ENCODE measurements around the gene WIPF2. TPM values are rescaled to one million over a fixed set of nuclear protein-coding genes. Genes with fewer than 3 reads are reported as not detected.
A peak's percentile ranks its signal among the peaks of the same experiment; 100 is the strongest.

The WIPF2 gene
- total RNA-seq, 4 donors from 2014 or later: 4.9 to 34.3 (median 8.6) TPM

DNA sequence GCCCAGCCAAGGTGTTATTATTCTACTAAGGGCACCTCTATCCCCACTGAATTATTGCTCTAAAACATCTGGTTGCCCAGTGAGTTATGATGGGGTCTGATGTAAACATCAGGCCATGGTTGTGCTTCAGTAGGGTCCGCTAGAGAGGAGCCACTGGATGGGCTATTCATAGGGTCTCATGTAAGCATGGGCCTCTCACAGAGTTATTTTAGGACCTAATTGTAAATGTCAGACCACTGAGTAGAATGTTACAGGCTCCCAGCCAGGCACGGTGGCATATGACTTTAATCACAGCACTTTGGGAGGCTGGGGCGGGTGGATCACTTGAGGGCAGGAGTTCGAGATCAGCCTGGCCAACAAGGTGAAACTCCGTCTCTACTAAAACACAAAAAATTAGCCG lies 36.5 kb upstream of the WIPF2 start:
- no peak overlapping the region for H3K27ac ChIP-seq
- TF ChIP-seq POLR2A (IDR thresholded peaks at IDR 0.05): no peak
- intact Hi-C loops (cut with DNase I; ENCODE audit: low total_unique reads): no loop called here
- DNase-seq: no peak
- H3K9me3 ChIP-seq: no peaks in the 10 kb centered on the region
- peaks cover 0 to 5% of the 10 kb centered on the region in 2 donors for H3K4me1 ChIP-seq
- H3K36me3 ChIP-seq: no peaks in the 10 kb centered on the region
- H3K4me3 ChIP-seq: no peak overlapping the region
- no peaks in the 10 kb centered on the region for H3K27me3 ChIP-seq

DNA sequence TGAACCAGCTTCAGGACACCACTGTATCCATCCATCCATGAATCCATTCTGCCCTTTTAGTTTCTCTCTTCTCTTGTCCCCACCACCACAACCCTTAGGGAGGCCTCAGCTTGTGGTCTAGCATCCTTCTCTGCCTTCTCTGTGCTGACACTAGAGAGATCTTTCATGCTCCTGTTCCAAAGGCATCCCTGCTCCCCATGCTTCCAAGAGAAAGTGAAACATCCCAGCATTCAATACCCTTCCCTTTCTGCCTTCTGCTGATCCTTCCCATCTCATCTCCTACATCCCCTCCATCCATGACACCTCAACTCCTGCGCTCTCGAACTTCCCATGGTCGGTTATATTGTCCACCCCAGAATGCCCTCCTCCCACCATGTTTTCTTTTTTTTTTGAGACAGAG lies 31.9 kb upstream of the WIPF2 start:
- Histone ChIP-seq H3K4me3 (no peak overlapping the region), H3K4me1 (no peaks in the 10 kb centered on the region), H3K36me3 (no peaks in the 10 kb centered on the region), H3K27me3 (no peaks in the 10 kb centered on the region), H3K9me3 (no peaks in the 10 kb centered on the region), H3K27ac (no peak overlapping the region)
- TF ChIP-seq POLR2A (IDR thresholded peaks at IDR 0.05): no peak
- TF ChIP-seq, protein P1, sequence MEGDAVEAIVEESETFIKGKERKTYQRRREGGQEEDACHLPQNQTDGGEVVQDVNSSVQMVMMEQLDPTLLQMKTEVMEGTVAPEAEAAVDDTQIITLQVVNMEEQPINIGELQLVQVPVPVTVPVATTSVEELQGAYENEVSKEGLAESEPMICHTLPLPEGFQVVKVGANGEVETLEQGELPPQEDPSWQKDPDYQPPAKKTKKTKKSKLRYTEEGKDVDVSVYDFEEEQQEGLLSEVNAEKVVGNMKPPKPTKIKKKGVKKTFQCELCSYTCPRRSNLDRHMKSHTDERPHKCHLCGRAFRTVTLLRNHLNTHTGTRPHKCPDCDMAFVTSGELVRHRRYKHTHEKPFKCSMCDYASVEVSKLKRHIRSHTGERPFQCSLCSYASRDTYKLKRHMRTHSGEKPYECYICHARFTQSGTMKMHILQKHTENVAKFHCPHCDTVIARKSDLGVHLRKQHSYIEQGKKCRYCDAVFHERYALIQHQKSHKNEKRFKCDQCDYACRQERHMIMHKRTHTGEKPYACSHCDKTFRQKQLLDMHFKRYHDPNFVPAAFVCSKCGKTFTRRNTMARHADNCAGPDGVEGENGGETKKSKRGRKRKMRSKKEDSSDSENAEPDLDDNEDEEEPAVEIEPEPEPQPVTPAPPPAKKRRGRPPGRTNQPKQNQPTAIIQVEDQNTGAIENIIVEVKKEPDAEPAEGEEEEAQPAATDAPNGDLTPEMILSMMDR (IDR thresholded peaks at IDR 0.05): no peak
- intact Hi-C loops (cut with DNase I; ENCODE audit: low total_unique reads): no loop called here
- no peak for DNase-seq

DNA sequence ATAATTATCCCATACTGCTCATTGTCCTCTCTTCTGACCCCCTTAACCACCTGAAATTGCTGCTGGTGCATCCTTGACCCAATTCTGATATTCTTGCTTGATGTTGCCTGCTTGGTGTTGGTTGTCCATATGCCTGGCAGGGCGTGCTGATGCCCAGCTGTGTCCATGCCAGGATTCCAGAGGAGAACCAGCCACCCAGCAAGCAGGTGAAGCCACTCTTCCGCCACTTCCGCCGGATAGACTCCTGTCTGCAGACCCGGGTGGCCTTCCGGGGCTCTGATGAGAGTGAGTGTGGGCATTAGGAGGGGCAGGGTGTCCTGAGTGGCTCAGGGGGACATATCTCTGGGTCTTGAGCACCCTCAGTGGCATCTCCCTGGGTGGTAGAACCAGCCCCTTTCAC lies 30.4 kb upstream of the WIPF2 start:
- DNase-seq: no peak
- no peaks in the 10 kb centered on the region for H3K27me3 ChIP-seq
- no peak for TF ChIP-seq POLR2A (IDR thresholded peaks at IDR 0.05)
- TF ChIP-seq, protein P1 (IDR thresholded peaks at IDR 0.05): no peak
- H3K36me3 ChIP-seq: no peaks in the 10 kb centered on the region
- no peaks in the 10 kb centered on the region for H3K9me3 ChIP-seq
- intact Hi-C loops (cut with DNase I; ENCODE audit: low total_unique reads): no loop called here
- H3K4me1 ChIP-seq: no peaks in the 10 kb centered on the region
- H3K27ac ChIP-seq: no peak overlapping the region
- H3K4me3 ChIP-seq: no peak overlapping the region

DNA sequence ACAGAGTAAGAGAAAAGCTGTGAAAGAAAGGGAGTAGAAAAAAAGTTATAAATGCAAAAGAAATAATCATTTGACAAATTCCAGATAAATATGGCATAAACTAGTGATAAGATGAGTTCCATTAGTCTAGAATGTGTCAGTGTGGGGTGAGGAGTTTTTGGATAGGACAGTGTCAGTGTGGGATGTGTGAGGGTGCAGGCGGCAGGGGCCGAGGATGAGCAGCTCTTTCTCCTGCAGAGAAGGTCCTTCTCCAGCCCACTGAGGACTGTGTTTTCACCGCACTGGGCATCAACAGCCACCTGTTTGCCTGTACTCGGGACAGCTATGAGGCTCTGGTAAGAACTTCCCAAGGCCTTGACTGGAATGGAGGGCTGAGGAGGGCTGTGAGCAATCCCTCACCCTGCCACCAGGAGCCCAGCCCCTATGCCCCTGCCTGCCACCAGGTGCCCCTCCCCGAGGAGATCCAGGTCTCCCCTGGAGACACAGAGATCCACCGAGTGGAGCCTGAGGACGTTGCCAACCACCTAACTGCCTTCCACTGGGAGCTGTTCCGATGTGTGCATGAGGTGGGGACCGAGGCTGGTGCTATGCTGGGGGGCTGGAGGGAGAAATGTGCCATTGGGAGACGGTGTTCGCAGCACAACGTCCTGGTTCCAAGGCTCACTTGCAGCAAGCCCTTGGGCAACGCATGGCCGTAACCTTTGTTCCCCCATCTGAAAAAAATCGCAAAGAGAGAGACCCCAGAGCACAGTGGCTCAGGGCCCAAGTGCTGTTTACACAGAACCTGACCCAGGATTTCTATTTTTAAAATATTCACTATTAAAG lies 28.7 kb upstream of the WIPF2 start:
- intact Hi-C loops (cut with DNase I; ENCODE audit: low total_unique reads): no loop called here
- Histone ChIP-seq H3K36me3 (no peaks in the 10 kb centered on the region), H3K27me3 (no peaks in the 10 kb centered on the region), H3K27ac (peak overlapping the region; percentile 76 to 85), H3K9me3 (no peaks in the 10 kb centered on the region), H3K4me3 (peak overlapping the region in 1 of 2 donors; percentile 52), H3K4me1 (no peaks in the 10 kb centered on the region)
- no peak for TF ChIP-seq POLR2A (IDR thresholded peaks at IDR 0.05)
- TF ChIP-seq, protein P1 (IDR thresholded peaks at IDR 0.05): peak in 2 of 4 experiments; percentile 14 to 20
- DNase-seq: no peak

DNA sequence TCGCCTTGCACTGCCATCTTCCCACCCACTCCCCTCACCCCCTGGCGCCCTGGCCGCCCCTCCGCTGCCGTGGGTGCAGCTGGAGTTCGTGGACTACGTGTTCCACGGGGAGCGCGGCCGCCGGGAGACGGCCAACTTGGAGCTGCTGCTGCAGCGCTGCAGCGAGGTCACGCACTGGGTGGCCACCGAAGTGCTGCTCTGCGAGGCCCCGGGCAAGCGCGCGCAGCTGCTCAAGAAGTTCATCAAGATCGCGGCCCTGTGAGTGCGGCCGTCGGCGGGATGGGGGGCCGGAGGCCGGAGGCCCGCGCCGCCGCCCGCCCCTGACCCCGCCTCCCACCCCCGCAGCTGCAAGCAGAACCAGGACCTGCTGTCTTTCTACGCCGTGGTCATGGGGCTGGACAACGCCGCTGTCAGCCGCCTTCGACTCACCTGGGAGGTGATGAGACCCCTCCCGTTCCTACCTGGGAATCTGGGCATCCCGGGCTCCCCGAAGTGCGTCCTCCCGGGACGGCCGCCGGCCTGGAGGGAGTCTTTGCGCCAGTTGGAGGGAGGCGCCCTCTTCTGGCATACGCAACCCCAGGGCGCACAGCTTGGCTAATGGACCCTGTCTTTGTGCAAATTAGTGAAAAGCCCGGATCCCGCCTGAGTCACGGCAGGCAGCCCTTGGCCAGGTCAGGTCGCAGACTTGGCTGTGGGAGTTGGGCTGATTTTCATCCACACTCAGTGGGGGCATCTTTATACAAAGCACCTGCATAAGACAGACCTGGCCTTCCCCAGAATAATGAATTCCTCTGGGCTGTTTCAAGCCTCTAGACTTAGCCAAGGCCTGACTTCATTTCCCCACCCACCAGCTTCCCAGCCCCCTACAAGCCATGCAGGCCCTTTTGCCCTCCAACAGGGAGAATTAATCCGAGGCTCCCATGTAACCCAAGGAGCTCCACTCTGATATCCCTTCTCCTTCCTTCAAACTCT lies 27.6 kb upstream of the WIPF2 start:
- Histone ChIP-seq H3K4me3 (peak overlapping the region; percentile 42 to 52), H3K27ac (peak overlapping the region; percentile 76 to 85), H3K9me3 (no peaks in the 10 kb centered on the region), H3K36me3 (no peaks in the 10 kb centered on the region), H3K4me1 (no peaks in the 10 kb centered on the region), H3K27me3 (no peaks in the 10 kb centered on the region)
- no peak for TF ChIP-seq POLR2A (IDR thresholded peaks at IDR 0.05)
- TF ChIP-seq, protein P1 (IDR thresholded peaks at IDR 0.05): peak; percentile 70 to 80 (median 75)
- DNase-seq: peak; percentile 83 to 86
- intact Hi-C loops (cut with DNase I; ENCODE audit: low total_unique reads): no loop called here
